K562 (cell line): ENCODE data around the gene VEGFA. TPM values are rescaled to one million over a fixed set of nuclear protein-coding genes. Genes with fewer than 3 reads are reported as not detected.

Experiments used
- ATAC-seq: fragments of 200-7000 bp; cut with Tn5 transposase; 3 replicates; pipeline ENCODE4 v1.9.1; 2020; ENCODE audit warnings: moderate library complexity
- BruUV-seq: library from RNA; stranded (reverse); fragments of 400-500 nt; replicated peaks from 2 replicates; lab custom pipeline; 2021; lab: Mats Ljungman, UMichigan
- CTCF ChIA-PET: fragments of 300-600 bp; formaldehyde crosslinking; extraction: SDS; loops from one replicate; lab custom pipeline; 2021; ENCODE audit warnings: low intra/inter-chr PET ratio; lab: Yijun Ruan, JAX
- POLR2A ChIA-PET: fragments of 300-600, 350-650 bp; sonication (Branson Sonifier 250); formaldehyde crosslinking; extraction: SDS; loops from one replicate; lab custom pipeline; 2021; ENCODE audit warnings: antibody characterized with exemption, inconsistent platforms; lab: Yijun Ruan, JAX
- DNase-seq, 4 experiments: peaks; one replicate each; pipeline versions ENCODE4 v3.0.0 to v3.0.0-alpha.2; 2011 to 2018; ENCODE audit warnings: low spot score in 3 of 4, mixed read lengths in 3 of 4; ENCODE audit errors: extremely low read depth in 1 of 4
- FAIRE-seq: peaks from 2 replicates; lab custom pipeline; 2011; peaks lifted over from hg19 to GRCh38; lab: Jason Lieb, UNC
- H2AFZ ChIP-seq: 2 replicates; pipeline ENCODE4 v1.6.0; 2011; ENCODE audit warnings: low read depth, low read length, control low read depth, inconsistent platforms
- H3K27ac ChIP-seq: fragments of 200-600 bp; 3 replicates; pipeline ENCODE4 v1.8.0; 2011; ENCODE audit warnings: low read depth, mild to moderate bottlenecking, control low read depth, inconsistent platforms, low read length, moderate library complexity, mixed read lengths; ENCODE audit errors: extremely low read depth
- H3K27me3 ChIP-seq, 2 experiments: fragments of 300-600 bp in 1 of 2; 2 replicates in 1 of 2; 3 replicates in 1 of 2; pipeline versions ENCODE4 v1.6.0 to v1.8.0; 2011; ENCODE audit warnings: inconsistent platforms in 2 of 2, low read length in 2 of 2, mild to moderate bottlenecking in 1 of 2, mixed read lengths in 1 of 2, moderate library complexity in 1 of 2; ENCODE audit not compliant: control insufficient read depth in 2 of 2, insufficient read depth in 2 of 2
- H3K36me3 ChIP-seq: fragments of 300-600 bp; 3 replicates; pipeline ENCODE4 v1.8.0; 2011; ENCODE audit warnings: mild to moderate bottlenecking, low read length, inconsistent platforms; ENCODE audit not compliant: control insufficient read depth, insufficient read depth
- H3K4me1 ChIP-seq, 2 experiments: fragments of 200-600 bp in 1 of 2; replicated peaks in 1 of 2; 2 replicates in 1 of 2; 3 replicates in 1 of 2; pipeline versions ENCODE4 v1.5.1 to v1.8.0; 2011; ENCODE audit warnings: inconsistent platforms in 2 of 2, low read length in 2 of 2, mild to moderate bottlenecking in 1 of 2, mixed read lengths in 1 of 2, moderate library complexity in 1 of 2; ENCODE audit not compliant: control insufficient read depth in 2 of 2, insufficient read depth in 2 of 2
- H3K4me2 ChIP-seq: 2 replicates; pipeline ENCODE4 v1.6.1; 2011; ENCODE audit warnings: low read length, control low read depth, inconsistent platforms, mixed read lengths; ENCODE audit not compliant: insufficient read depth
- H3K4me3 ChIP-seq: fragments of 200-600 bp; sonication (generic), shearing (Covaris generic); 2 replicates; pipeline ENCODE4 v1.5.1; 2016; ENCODE audit warnings: control low read depth, inconsistent platforms
- H3K79me2 ChIP-seq: fragments of 200-600 bp; 3 replicates; pipeline ENCODE4 v1.8.0; 2011; ENCODE audit warnings: low read length, inconsistent platforms; ENCODE audit not compliant: control insufficient read depth, insufficient read depth
- H3K9ac ChIP-seq, 2 experiments: 2 replicates each; pipeline versions ENCODE4 v1.6.0 to v1.6.1; 2011; ENCODE audit warnings: low read depth in 2 of 2, low read length in 2 of 2, control low read depth in 1 of 2, inconsistent platforms in 1 of 2, mild to moderate bottlenecking in 1 of 2, mixed read lengths in 1 of 2; ENCODE audit not compliant: insufficient read depth in 1 of 2
- H3K9me1 ChIP-seq: one replicate; pipeline ENCODE4 v1.6.0; 2011; ENCODE audit warnings: inconsistent platforms, mild to moderate bottlenecking, low read length, moderate library complexity; ENCODE audit not compliant: control insufficient read depth, insufficient read depth
- H3K9me3 ChIP-seq: replicated peaks from 2 replicates; pipeline ENCODE4 v1.5.1; 2011; ENCODE audit warnings: low read depth, low read length, inconsistent platforms; ENCODE audit not compliant: control insufficient read depth, insufficient read depth
- H4K20me1 ChIP-seq: replicated peaks from 2 replicates; pipeline ENCODE4 v1.6.1; 2011; ENCODE audit warnings: low read length, inconsistent platforms, mixed read lengths; ENCODE audit not compliant: control insufficient read depth, insufficient read depth
- CBX5 ChIP-seq: IDR thresholded peaks from 2 replicates; pipeline ENCODE4 v1.6.1; 2014; ENCODE audit warnings: low read depth, borderline replicate concordance
- HNRNPL ChIP-seq: fragments of 200-400 bp; formaldehyde crosslinking; IDR thresholded peaks from 2 replicates; pipeline ENCODE4 v1.6.1; 2017; ENCODE audit warnings: low read depth, mild to moderate bottlenecking, low read length
- MITF ChIP-seq: IDR thresholded peaks from 2 replicates; pipeline ENCODE4 v1.6.1; 2014; ENCODE audit warnings: antibody characterized with exemption
- POLR2G ChIP-seq: fragments of 200-400 bp; formaldehyde crosslinking; IDR thresholded peaks from 2 replicates; pipeline ENCODE4 v1.6.1; 2017; ENCODE audit warnings: low read depth, mild to moderate bottlenecking, antibody characterized with exemption, low read length, moderate library complexity
- RBFOX2 ChIP-seq: fragments of 200-400 bp; formaldehyde crosslinking; IDR thresholded peaks from 2 replicates; pipeline ENCODE4 v1.6.1; 2017; ENCODE audit warnings: low read depth, mild to moderate bottlenecking, low read length, moderate library complexity
- RBM22 ChIP-seq: fragments of 200-400 bp; formaldehyde crosslinking; IDR thresholded peaks from 2 replicates; pipeline ENCODE4 v1.6.1; 2018; ENCODE audit warnings: low read length, low read depth; ENCODE audit not compliant: poor library complexity, severe bottlenecking
- TCF15 ChIP-seq: fragments of 250-450 bp; sonication (Bioruptor Pico); IDR thresholded peaks from 2 replicates; pipeline ENCODE4 v1.8.0; 2022; ENCODE audit warnings: moderate library complexity, mild to moderate bottlenecking, inconsistent platforms
- TGIF2 ChIP-seq: sonication (generic); formaldehyde crosslinking; IDR thresholded peaks from 2 replicates; pipeline ENCODE4 v1.8.1; 2022; ENCODE audit warnings: mild to moderate bottlenecking, missing genetic modification reagents, moderate library complexity
- THAP12 ChIP-seq: fragments of 250-450 bp; sonication (Bioruptor Pico); IDR thresholded peaks from 2 replicates; pipeline ENCODE4 v1.9.0; 2021; ENCODE audit warnings: mild to moderate bottlenecking, inconsistent platforms
- USF1 ChIP-seq: sonication (generic); formaldehyde crosslinking; IDR thresholded peaks from 2 replicates; pipeline ENCODE4 v1.9.0; 2022; ENCODE audit warnings: mild to moderate bottlenecking, missing genetic modification reagents
- ZBTB33 ChIP-seq: sonication (generic); formaldehyde crosslinking; IDR thresholded peaks from 2 replicates; pipeline ENCODE4 v1.8.1; 2023; ENCODE audit warnings: mild to moderate bottlenecking, missing genetic modification reagents
- ZBTB8A ChIP-seq: fragments of 450-650 bp; IDR thresholded peaks from 2 replicates; pipeline ENCODE4 v1.6.1; 2018; ENCODE audit warnings: mild to moderate bottlenecking, moderate library complexity; ENCODE audit not compliant: partially characterized antibody
- ZNF696 ChIP-seq: fragments of 250-450 bp; sonication (Bioruptor Pico); conservative IDR thresholded peaks from 2 replicates; pipeline ENCODE4 v1.4.0; 2020; ENCODE audit warnings: mild to moderate bottlenecking, moderate library complexity
- ZNF717 ChIP-seq: fragments of 250-450 bp; sonication (Bioruptor Pico); IDR thresholded peaks from 2 replicates; pipeline ENCODE4 v1.5.0; 2021
- WGBS: fragments of 100-300 bp; shearing (Covaris generic); methylation state at CpG from one replicate; pipeline ENCODE4 v1.1.6; 2016; ENCODE audit warnings: low coverage, mixed read lengths; ENCODE audit not compliant: insufficient coverage; ENCODE audit errors: missing lambda C conversion rate; 5-methylcytosine and 5-hydroxymethylcytosine counted together
- in situ Hi-C: fragments of 300-500 bp; cut with MboI; formaldehyde crosslinking; loops from 4 replicates; pipeline ENCODE4 v1.15.0; 2018; ENCODE audit warnings: inconsistent platforms, mixed read lengths
- intact Hi-C: fragments of 100-400 bp; cut with micrococcal nuclease; formaldehyde crosslinking; loops from 2 replicates; pipeline ENCODE4 v1.14.2; 2022
- polyA plus RNA-seq, 8 experiments: library from polyadenylated mRNA; depleted of rRNA in 4 of 8; stranded (reverse) in 5 of 8; unstranded in 3 of 8; fragments of >200 nt; fragmentation: Nextera tagmentation in 2 of 8; fragmentation: Illumina TruSeq in 1 of 8; extraction: Ambion mirVana in 2 of 8; extraction: Trizol in 1 of 8; gene quantifications; 2 replicates each; pipeline versions ENCODE4 v1.2.1 to v1.2.3, GENCODE V29; 2011 to 2014; ENCODE audit warnings: inconsistent platforms in 1 of 8, missing spikeins in 1 of 8
- total RNA-seq, 7 experiments: library from RNA; depleted of rRNA in 6 of 7; stranded (reverse); fragments of >200 nt in 6 of 7; fragmentation: Illumina TruSeq in 2 of 7; extraction: Trizol in 2 of 7; gene quantifications; 2 replicates each; pipeline versions ENCODE4 v1.2.1 to v1.2.3, GENCODE V29; 2011 to 2021; ENCODE audit warnings: low replicate concordance in 1 of 7

VEGFA gene
- total and polyA plus RNA-seq, 9 of the 15 experiments (the other 6 are each of a cell fraction or from before 2014, with no cell fraction given), result 14.0 to 271 (median 124) TPM

- ChIA-PET CTCF (no interaction called here), POLR2A (interaction anchor here (0.5 to 4.1 kb wide), 12 partner anchors 10 to 281 kb away, joined by 3 to 59 read pairs (median 4); partner anchors contain the start of gene VEGFA)
- ATAC-seq (no peak), DNase-seq (no peak), FAIRE-seq (no peak)
- H3K4me3 ChIP-seq, result no peak overlapping the region
- H3K4me2 ChIP-seq, result no peak overlapping the region
- H3K4me1 ChIP-seq, result peaks cover 0 to 13% of the 10 kb centered on the region in 2 experiments; a peak in 1 of 5 replicates
- intact Hi-C loops (no loop called here), in situ Hi-C loops (no loop called here)
- H3K9ac ChIP-seq, result no peak overlapping the region
- WGBS, result 90% methylated on average over 19 of the region's 20 CpGs
- H2AFZ ChIP-seq, result no peak overlapping the region
- BruUV-seq, result no TSS peak
- H4K20me1 ChIP-seq, result peaks cover 89% of the 10 kb centered on the region
- H3K9me3 ChIP-seq, result no peaks in the 10 kb centered on the region
- H3K9me1 ChIP-seq, result peaks cover 24% of the 10 kb centered on the region
- peaks cover 90% of the 10 kb centered on the region for H3K36me3 ChIP-seq
- peaks cover 45% of the 10 kb centered on the region for H3K79me2 ChIP-seq
- H3K27ac ChIP-seq, result no peak overlapping the region
- no peaks in the 10 kb centered on the region for H3K27me3 ChIP-seq
- TF ChIP-seq ZBTB33 (CRISPR knock-in tag), result peak; percentile 76
- no peak for TF ChIP-seq CBX5
- no peak for TF ChIP-seq ZBTB8A
- 0 out of 2 replicates have a peak, but pooled peaks have one; percentile 6 for TF ChIP-seq USF1 (CRISPR knock-in tag)
- TF ChIP-seq THAP12 (CRISPR knock-in tag), result no peak
- TF ChIP-seq MITF, result no peak
- TF ChIP-seq RBM22, result peak; percentile 42
- TF ChIP-seq ZNF717 (CRISPR knock-in tag), result peak; percentile 81; the same call in 1 of the 2 replicates
- TF ChIP-seq TCF15 (CRISPR knock-in tag), result no peak
- TF ChIP-seq POLR2G, result peak; percentile 61
- TF ChIP-seq TGIF2 (CRISPR knock-in tag), result no peak
- TF ChIP-seq RBFOX2, result no peak; the same call in 1 of the 2 replicates
- TF ChIP-seq ZNF696, result no peak
- no peak for TF ChIP-seq HNRNPL
Measured at GRCh38 chr6:43781941-43782704, 12.1 kb downstream of the VEGFA start.
